Activated CD4-positive, alpha-beta T cell treated with anti-CD3 and anti-CD28 coated beads for 1 hour (primary cell): ENCODE measurements around the gene OBSCN.

Experiments used
- DNase-seq: peaks from one replicate; pipeline ENCODE4 v3.0.0-alpha.2; 2020

OBSCN gene

DNA sequence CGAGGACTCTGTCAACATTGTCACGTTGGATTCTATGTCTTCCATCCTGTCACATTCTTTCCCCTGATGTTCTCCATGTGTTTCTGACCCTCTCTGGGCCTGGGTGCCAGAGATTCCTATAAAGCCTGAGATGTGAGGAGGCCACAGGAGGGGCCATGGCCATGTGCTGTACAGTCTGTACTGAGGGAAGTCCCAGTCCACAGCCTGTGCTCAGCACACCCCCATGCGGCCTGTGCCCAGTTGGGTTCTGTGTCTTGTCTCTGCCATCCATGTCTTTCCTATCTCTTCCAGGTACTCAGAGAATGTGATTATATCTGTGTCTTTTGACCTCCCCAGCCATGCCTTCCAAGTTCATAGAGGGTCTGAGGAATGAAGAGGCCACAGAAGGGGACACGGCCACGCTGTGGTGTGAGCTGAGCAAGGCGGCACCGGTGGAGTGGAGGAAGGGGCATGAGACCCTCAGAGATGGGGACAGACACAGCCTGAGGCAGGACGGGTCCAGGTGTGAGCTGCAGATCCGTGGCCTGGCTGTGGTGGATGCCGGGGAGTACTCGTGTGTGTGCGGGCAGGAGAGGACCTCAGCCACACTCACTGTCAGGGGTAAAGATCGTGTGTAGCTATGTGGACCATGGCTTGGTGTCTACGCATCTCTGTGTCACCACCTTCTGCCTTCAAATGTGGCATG, 86.1 kb downstream of the OBSCN start:
- DNase-seq: no peak

DNA sequence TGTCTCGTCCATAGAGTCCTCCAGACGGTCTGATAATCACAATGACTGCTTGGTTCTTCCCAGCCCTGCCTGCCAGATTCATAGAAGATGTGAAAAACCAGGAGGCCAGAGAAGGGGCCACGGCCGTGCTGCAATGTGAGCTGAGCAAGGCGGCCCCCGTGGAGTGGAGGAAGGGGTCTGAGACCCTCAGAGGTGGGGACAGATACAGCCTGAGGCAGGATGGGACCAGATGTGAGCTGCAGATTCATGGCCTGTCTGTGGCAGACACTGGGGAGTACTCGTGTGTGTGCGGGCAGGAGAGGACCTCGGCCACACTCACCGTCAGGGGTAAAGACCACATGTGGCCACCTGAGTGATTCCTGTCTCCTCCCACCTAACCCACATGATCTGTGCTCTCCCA, 86.9 kb downstream of the OBSCN start:
- DNase-seq: no peak

DNA sequence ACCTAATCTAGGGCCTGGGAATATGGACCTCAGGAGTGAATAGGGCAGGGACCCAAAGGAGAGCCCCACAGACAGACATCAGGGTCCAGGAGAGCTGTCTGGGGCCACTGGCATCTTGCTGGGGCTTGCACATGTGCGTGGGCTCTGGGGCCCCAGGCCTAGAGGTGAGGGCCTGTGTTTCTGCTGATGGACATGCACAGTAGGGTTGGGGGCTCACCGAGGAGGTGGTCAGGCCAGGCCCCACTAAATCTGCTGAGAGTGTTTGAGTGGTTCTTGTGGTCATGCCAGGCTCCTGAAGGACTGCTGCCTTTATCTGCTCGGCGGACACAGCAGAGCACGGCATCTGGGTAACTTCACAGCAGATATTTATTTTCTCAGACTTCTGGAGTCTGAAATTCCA, 87.4 kb downstream of the OBSCN start:
- DNase-seq: no peak

DNA sequence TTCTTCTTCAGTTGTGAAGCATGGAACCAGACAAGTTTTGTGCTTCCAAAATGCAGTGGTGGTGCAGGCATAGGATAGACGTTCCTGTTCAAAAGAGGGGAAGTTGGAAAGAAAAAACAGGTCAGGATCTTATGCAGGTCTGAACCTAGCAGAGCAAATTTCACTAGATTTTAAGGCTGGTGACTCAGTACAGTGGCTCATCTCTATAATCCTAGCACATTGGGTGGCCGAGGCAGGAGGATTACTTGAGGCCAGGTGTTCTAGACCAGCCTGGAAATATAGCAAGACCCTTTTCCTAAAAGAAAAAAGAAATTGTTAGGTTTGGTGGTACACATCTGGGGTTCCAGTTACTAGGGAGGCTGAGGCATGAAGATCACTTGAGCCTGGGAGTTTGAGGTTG, 88.1 kb downstream of the OBSCN start:
- DNase-seq: no peak

DNA sequence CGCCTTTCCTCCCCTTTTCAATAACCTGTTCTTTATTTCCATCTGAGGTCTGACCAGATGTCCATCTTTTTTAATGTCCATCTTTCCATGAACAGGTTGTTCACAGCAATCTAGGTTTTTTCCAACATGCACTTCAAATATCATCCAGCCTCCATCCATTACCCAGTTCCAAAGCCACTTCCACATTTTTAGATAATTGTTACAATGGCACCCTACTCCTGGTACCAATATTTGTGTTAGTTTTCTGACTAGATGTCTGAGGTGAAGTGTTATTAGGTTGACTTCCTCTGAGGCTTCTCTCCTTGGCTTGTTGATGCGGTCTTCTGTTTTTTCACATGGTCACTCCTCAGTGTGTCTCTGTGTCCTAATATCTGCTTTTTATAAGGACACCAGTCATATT, 89.4 kb downstream of the OBSCN start:
- DNase-seq: no peak

DNA sequence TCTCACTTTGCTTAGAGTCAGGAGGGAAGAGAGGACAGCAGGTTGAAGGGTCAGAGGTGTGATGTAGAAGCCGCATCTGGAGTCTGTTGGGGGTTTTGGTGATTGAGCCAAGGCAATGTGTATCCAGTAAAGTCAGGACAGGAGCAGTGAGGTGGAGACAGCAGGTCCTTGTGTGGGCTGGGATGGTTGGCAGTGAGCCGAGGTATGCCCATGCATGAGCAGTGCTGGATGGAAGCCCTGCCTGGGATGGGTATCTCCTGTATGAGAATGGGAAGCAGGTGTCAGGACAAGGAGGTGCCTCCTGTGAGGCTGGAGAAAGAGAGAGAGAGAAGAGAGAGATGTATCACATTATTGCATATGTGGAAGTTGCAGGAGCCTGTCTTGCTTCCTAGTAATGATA, 90.0 kb downstream of the OBSCN start:
- DNase-seq: no peak

DNA sequence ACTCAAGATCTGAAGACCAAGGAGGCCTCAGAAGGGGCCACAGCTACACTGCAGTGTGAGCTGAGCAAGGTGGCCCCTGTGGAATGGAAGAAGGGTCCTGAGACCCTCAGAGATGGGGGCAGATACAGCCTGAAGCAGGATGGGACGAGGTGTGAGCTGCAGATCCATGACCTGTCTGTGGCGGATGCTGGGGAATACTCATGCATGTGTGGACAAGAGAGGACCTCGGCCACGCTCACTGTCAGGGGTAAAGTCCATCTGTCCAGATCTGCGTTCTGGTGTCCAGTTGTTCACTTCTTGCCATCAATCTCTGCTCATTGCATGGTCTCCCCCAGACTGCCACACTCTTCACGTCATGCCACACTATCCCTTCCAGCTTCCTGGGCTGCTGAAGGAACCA, 90.6 kb downstream of the OBSCN start:
- DNase-seq: no peak

DNA sequence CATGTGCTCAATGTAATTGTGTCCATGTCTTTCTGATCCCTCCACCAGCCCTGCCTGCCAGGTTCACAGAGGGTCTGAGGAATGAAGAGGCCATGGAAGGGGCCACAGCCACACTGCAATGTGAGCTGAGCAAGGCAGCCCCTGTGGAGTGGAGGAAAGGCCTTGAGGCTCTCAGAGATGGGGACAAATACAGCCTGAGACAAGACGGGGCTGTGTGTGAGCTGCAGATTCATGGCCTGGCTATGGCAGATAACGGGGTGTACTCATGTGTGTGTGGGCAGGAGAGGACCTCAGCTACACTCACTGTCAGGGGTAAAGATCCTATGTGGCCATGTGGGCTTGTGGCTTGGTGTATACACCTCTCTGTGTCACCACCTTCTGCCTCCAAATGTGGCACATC, 91.4 kb downstream of the OBSCN start:
- no peak for DNase-seq

DNA sequence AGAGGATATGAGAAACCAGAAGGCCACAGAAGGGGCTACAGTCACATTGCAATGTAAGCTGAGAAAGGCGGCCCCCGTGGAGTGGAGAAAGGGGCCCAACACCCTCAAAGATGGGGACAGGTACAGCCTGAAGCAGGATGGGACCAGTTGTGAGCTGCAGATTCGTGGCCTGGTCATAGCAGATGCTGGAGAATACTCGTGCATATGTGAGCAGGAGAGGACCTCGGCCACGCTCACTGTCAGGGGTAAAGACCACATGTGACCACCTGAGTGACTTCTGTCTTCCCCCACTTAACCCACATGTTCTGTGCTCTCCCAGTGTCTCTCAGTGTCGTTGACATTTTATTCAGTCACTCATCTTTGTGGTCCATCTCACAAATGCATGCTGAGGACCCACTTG, 92.1 kb downstream of the OBSCN start:
- DNase-seq: no peak

DNA sequence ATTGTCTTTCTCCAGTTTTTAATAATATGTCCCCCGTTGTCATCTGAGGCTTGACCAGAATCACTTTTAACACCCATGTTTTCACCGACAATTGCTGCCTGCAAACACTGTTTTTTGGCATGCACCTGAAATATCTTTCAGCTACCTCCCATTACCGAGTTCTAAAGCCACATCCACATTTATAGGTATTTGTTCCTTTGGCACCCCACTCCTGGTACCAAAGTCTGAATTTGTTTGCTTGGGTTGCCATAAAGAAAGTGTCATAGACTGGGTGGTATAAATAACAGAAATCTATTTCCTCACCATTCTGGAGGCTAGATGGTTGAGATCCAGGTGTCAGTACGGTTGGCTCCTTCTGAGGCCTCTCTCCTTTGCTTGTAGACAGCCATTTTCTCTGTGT, 94.2 kb downstream of the OBSCN start:
- DNase-seq: no peak

DNA sequence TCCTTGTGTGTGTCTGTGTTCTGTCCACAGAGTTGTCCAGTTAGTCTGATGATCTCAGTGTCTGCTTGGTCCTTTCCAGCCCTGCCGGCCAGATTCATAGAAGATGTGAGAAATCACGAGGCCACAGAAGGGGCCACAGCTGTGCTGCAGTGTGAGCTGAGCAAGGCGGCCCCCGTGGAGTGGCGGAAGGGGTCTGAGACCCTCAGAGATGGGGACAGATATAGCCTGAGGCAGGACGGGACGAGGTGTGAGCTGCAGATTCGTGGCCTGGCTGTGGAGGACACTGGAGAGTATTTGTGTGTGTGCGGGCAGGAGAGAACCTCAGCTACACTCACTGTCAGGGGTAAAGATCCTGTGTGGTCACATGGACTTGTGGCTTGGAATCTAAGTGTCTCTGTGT, 95.8 kb downstream of the OBSCN start:
- DNase-seq: no peak

DNA sequence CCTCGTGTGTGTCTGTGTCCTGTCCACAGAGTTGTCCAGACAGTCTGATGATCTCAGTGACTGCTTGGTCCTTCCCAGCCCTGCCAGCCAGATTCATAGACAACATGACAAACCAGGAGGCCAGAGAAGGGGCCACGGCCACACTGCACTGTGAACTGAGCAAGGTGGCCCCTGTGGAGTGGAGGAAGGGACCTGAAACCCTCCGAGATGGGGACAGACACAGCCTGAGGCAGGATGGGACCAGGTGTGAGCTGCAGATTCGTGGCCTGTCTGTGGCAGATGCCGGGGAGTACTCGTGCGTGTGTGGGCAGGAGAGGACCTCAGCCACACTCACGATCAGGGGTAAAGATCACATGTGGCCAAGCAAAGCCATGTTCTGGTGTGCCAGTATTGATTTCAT, 96.4 kb downstream of the OBSCN start:
- DNase-seq: no peak

DNA sequence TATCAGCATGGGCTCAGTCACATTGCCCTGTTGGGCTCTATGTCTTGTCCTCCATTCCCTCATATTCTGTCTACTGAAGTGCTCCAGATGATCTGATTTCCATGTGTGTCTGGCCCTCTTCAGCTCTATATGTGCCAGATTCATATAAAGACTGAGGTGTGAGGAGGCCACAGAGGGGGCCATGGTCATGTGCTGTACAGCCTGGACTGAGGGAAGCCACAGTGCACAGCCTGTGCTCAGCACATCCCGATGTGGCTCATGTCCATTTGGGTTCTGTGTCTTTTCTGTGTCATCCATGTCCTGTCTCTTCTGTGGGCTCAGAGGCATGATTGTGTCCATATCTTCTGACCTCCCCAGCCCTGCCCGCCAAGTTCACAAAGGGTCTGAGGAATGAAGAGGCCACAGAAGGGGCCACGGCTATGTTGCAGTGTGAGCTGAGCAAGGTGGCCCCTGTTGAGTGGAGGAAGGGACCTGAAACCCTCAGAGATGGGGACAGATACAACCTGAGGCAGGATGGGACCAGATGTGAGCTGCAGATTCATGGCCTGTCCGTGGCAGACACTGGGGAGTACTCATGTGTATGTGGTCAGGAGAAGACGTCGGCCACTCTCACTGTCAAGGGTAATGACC, 97.0 kb downstream of the OBSCN start:
- no peak for DNase-seq

DNA sequence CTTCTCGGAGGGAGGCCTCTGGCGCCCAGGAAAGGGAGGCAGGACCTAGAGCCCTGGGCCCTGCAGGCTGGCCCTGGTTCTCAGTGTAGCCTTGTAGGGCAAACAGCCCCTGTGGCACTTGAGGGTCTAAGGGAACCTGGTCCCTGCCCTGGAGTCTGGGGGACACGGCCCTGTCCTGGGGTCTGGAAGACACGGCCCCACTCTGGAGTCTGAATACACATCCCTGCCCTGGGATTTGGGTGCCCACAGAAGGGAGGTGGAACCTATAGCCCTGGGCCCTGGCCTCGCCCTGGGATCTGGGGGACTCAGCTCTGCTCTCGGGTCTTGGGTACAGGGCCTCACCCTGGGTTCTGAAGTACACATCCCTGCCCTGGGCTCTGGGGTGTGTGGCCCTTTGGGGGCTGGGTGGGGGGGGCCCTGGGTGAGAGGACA, 97.9 kb downstream of the OBSCN start:
- no peak for DNase-seq

DNA sequence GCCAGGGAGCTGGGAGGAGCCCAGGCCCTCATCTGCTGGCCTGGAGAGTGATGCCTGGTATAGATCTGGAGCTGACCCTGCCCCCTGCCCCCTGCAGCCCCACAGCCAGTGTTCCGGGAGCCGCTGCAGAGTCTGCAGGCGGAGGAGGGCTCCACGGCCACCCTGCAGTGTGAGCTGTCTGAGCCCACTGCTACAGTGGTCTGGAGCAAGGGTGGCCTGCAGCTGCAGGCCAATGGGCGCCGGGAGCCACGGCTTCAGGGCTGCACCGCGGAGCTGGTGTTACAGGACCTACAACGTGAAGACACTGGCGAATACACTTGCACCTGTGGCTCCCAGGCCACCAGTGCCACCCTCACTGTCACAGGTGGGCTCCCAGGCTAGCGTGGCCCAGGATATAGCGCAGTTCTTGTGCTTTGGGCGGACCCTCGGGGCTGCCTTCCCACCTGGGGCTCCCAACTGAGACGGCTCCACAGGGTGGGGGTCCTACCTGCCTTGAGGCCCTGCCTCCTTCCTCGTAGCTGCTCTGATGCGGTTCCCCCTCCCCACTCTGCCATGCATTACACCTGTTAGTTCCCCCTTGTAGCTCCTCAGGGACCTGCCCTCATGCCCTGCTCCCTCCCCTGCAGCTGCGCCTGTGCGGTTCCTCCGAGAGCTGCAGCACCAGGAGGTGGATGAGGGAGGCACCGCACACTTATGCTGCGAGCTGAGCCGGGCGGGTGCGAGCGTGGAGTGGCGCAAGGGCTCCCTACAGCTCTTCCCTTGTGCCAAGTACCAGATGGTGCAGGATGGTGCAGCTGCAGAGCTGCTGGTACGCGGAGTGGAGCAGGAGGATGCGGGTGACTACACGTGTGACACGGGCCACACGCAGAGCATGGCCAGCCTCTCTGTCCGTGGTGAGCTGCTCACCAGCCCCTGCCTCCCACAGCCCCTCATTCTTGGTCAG, 98.7 kb downstream of the OBSCN start:
- DNase-seq: no peak

DNA sequence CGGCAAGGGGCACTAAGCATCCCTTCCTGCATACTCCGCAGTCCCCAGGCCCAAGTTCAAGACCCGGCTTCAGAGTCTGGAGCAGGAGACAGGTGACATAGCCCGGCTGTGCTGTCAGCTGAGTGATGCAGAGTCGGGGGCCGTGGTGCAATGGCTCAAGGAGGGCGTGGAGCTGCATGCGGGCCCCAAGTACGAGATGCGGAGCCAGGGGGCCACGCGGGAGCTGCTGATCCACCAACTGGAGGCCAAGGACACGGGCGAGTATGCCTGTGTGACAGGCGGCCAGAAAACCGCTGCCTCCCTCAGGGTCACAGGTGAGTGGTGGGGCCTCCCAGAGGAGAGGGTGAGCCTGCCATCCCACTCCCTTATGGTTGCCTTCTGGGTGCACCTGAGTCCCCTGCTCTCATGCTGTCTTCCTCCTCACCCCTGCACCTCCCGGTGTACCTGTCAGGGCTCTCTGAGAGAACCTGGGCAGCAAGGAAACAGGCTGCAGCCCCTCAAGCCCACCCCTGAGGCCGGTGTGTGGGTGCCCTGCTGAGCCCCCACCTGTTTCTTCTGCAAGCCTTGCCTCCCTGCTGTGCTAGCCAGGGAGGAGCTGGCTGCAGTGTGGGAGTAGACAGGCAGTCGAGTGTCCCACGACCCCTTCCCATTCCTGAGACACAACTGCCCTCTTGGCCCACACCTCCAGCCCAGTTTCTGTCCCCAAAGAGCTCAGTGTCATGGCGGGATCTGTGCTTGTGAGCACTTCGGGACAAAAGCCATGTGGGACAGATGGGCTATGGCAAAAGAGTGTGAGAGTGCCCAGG, 99.6 kb downstream of the OBSCN start:
- DNase-seq: no peak

DNA sequence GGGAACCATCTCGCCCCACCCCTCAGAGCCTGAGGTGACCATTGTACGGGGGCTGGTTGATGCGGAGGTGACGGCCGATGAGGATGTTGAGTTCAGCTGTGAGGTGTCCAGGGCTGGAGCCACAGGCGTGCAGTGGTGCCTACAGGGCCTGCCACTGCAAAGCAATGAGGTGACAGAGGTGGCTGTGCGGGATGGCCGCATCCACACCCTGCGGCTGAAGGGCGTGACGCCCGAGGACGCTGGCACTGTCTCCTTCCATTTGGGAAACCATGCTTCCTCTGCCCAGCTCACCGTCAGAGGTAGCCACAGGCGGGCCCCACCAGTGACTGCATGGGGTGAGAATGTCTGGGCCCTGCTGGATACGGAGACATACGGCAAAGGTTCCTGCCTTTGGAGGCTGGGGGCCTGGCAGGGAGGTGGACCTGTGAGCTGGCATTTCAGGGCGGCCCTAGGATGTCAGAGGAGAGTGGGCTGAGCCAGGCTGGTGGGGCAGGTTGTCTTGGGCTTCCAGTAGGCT, 100.3 kb downstream of the OBSCN start:
- no peak for DNase-seq

DNA sequence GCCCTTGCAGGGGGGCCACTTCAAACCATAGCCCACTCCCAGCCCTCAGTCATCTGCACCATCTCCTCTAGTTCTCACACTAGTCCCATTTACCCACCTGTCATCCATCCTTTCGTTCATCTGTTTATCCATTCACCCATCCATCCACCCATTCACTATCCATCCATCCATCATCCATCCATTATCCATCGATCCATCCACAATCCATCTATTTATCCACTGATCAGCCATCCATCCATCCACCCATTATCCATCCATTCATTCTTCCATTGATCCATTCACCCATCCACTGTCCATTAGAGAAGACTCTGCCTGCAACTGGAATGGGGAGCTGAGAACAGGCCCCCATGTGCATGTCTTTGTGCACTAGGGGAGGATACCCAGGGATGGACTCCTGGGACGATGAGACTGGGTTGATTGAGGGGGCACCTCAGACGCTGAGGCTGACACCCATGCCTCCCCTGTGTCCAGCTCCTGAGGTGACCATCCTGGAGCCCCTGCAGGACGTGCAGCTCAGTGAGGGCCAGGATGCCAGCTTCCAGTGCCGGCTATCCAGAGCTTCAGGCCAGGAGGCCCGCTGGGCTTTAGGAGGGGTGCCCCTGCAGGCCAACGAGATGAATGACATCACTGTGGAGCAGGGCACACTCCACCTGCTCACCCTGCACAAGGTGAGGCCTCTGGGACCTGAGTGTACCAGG, 100.9 kb downstream of the OBSCN start:
- no peak for DNase-seq

DNA sequence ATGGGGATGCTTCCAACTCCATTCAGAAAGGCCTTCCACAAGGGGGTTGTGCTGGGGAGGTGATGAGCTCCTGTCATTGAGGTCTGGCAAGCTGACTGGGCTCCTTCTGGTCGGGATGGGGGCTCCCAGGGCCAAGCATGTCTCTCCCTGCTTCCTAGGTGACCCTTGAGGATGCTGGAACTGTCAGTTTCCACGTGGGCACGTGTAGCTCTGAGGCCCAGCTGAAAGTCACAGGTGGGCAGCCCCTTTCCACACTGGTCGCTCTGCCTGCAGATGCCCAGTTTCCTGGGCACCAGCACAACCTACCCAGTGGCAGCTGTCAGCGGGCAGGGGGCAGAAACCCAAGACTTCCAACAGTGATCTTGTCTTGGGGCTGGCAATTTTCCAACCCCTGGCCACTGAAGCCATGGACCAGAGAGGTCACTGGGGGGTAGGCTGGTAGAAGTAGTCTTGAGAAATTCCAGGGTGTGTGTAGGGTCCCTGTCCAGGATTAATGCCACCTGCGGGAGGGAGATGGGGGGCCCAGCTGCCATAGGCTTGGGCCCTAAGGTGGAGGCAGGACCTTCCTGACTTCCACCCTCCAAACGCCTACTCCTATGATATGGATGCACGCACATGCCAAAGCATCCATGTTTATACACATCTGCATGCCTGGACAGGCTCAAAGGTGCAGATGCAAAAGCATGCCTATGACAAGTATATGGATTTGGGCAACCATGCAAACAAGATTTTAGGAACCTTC, 101.7 kb downstream of the OBSCN start:
- DNase-seq: no peak

DNA sequence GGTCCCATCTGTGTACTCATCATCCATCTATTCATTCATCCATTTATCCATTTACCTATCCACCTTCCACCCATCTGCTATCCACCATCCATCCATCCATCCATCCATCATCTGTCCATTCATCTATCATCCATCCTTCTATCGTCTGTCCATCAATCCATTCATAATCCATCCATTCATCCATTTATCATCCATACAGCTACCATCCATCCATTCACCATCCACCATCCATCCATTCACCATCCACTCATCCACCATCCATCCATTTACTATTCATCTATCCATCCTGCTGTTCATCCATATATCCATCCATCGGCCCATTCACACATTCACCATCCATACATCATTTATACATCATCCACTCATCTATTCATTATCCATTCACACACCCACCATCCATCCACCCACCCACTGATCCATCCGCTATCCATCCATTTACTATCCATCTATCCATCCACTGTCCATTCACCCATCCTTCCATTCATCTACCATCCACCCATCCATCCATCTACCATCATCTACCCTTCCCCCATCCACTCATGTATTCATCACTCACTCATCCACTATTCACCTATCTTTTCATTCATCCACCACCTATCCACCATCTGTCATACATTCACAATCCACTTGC, 102.4 kb downstream of the OBSCN start:
- no peak for DNase-seq

DNA sequence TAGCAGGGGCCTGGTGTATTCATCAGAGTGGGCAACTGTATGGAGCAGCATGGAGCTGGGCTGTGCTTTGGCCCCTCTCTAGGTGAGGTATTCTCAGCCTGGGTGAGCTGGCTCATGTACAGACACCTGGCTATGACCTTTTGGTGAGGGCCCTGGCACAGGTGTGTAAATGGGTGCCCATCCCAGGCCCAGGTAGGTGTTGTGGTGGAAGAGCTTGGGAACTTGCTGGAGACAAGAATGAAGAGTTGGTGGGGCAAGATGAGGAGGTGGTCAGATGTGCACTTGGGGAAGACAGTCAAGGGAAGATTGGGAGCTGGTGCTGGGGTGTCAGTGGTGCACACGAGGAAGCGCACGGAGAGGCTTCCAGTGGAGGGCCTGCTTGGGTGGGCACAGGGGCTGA, 103.2 kb downstream of the OBSCN start:
- no peak for DNase-seq
